Keratinocyte (primary cell): ENCODE results near the gene TMEM132C. TPM values are rescaled to one million over a fixed set of nuclear protein-coding genes. Genes with fewer than 3 reads are reported as not detected.

Experiments used
- DNase-seq: peaks from one replicate; pipeline ENCODE4 v3.0.0-alpha.2; 2011; ENCODE audit warnings: low read depth, missing footprints, low spot score
- FAIRE-seq: peaks from 2 replicates; lab custom pipeline; 2011; peaks lifted over from hg19 to GRCh38; lab: Jason Lieb, UNC
- H2AFZ ChIP-seq: 2 replicates; pipeline ENCODE4 v1.6.0; 2012; ENCODE audit warnings: low read length, control low read depth, inconsistent platforms; ENCODE audit not compliant: control insufficient read depth
- H3K27ac ChIP-seq: 2 replicates; pipeline ENCODE4 v1.5.1; 2011; ENCODE audit warnings: low read length; ENCODE audit not compliant: control insufficient read depth, insufficient read depth
- H3K27me3 ChIP-seq: 3 replicates; pipeline ENCODE4 v1.6.0; 2011; ENCODE audit warnings: low read length; ENCODE audit not compliant: control insufficient read depth, insufficient read depth; ENCODE audit errors: extremely low read depth
- H3K36me3 ChIP-seq, 2 experiments: 2 replicates in 1 of 2; 3 replicates in 1 of 2; pipeline ENCODE4 v1.5.1; 2011; ENCODE audit warnings: low read length in 2 of 2, mild to moderate bottlenecking in 1 of 2; ENCODE audit not compliant: control insufficient read depth in 2 of 2, insufficient read depth in 2 of 2; ENCODE audit errors: extremely low read depth in 1 of 2
- H3K4me1 ChIP-seq: 3 replicates; pipeline ENCODE4 v1.5.1; 2011; ENCODE audit warnings: low read length; ENCODE audit not compliant: control insufficient read depth, insufficient read depth; ENCODE audit errors: extremely low read depth
- H3K4me2 ChIP-seq: 3 replicates; pipeline ENCODE4 v1.6.0; 2011; ENCODE audit warnings: low read depth, low read length; ENCODE audit not compliant: control insufficient read depth, insufficient read depth; ENCODE audit errors: extremely low read depth
- H3K4me3 ChIP-seq, 3 experiments: fragments of 200-600 bp in 1 of 3; sonication (generic) in 1 of 3; 2 replicates in 2 of 3; 3 replicates in 1 of 3; pipeline ENCODE4 v1.5.1; 2011 to 2016; ENCODE audit warnings: low read length in 3 of 3, mild to moderate bottlenecking in 3 of 3, control low read depth in 2 of 3, inconsistent platforms in 1 of 3, low read depth in 1 of 3, mixed read lengths in 1 of 3, mixed run types in 1 of 3, moderate library complexity in 1 of 3; ENCODE audit not compliant: control insufficient read depth in 2 of 3, insufficient read depth in 2 of 3; ENCODE audit errors: extremely low read depth in 1 of 3
- H3K79me2 ChIP-seq: 2 replicates; pipeline ENCODE4 v1.6.0; 2012; ENCODE audit warnings: low read length; ENCODE audit not compliant: control insufficient read depth, insufficient read depth
- H3K9ac ChIP-seq: 3 replicates; pipeline ENCODE4 v1.6.0; 2011; ENCODE audit warnings: low read length; ENCODE audit not compliant: control insufficient read depth, insufficient read depth; ENCODE audit errors: extremely low read depth
- H3K9me1 ChIP-seq: 3 replicates; pipeline ENCODE4 v1.6.0; 2011; ENCODE audit warnings: low read length; ENCODE audit not compliant: control insufficient read depth, insufficient read depth; ENCODE audit errors: extremely low read depth
- H3K9me3 ChIP-seq: 2 replicates; pipeline ENCODE4 v1.5.1; 2012; ENCODE audit warnings: low read depth, low read length; ENCODE audit not compliant: control insufficient read depth
- H4K20me1 ChIP-seq: 3 replicates; pipeline ENCODE4 v1.6.0; 2011; ENCODE audit warnings: low read length; ENCODE audit not compliant: control insufficient read depth, insufficient read depth; ENCODE audit errors: extremely low read depth
- CTCF ChIP-seq, 3 experiments: IDR thresholded peaks in 1 of 3; conservative IDR thresholded peaks in 1 of 3; optimal IDR thresholded peaks in 1 of 3; 2 replicates in 2 of 3; 3 replicates in 1 of 3; pipeline versions ENCODE3 to v1.5.1; 2011; ENCODE audit warnings: low read length in 3 of 3, mild to moderate bottlenecking in 3 of 3, moderate library complexity in 2 of 3, control low read depth in 1 of 3, inconsistent platforms in 1 of 3; ENCODE audit not compliant: insufficient read depth in 2 of 3; ENCODE audit errors: extremely low read depth in 1 of 3
- EZH2 ChIP-seq: IDR thresholded peaks from one replicate; pipeline ENCODE4 v1.6.1; 2012; ENCODE audit warnings: inconsistent platforms, mild to moderate bottlenecking, low read length, moderate library complexity
- dilution Hi-C: fragments of 300-500 bp; cut with MboI; formaldehyde crosslinking; loops from one replicate; pipeline ENCODE4 v1.7.0; 2020; ENCODE audit warnings: low sequenced_read_pairs; ENCODE audit not compliant: extremely low pct_ligation_motif_present
- polyA plus RNA-seq, 5 experiments: library from polyadenylated mRNA; depleted of rRNA in 3 of 5; stranded (reverse) in 3 of 5; stranded (forward) in 1 of 5; unstranded in 1 of 5; fragments of >200 nt; gene quantifications; 1 replicate in 1 of 5; 2 replicates in 3 of 5; 3 replicates in 1 of 5; pipeline versions ENCODE4 v1.2.1 to v1.2.3, GENCODE V29; 2011 to 2012; ENCODE audit warnings: missing spikeins in 2 of 5, low read depth in 1 of 5, low replicate concordance in 1 of 5

The TMEM132C gene
- polyA plus RNA-seq, 1 donor (not counting 4 experiments of a cell fraction or from before 2014, with no cell fraction given) = not detected

- no peaks in the 10 kb centered on the region for H3K4me1 ChIP-seq
- H3K27ac ChIP-seq = no peak overlapping the region
- no peak for DNase-seq
- no peaks in the 10 kb centered on the region for H3K36me3 ChIP-seq
- H2AFZ ChIP-seq = no peak overlapping the region
- TF ChIP-seq EZH2 = no peak
- no peak for TF ChIP-seq CTCF (optimal IDR thresholded peaks at IDR 0.05 in 1 of 3, IDR thresholded peaks at IDR 0.05 in 1 of 3, conservative IDR thresholded peaks at IDR 0.05 in 1 of 3; ENCODE audit: extremely low read depth in 1 of 3, insufficient read depth in 2 of 3, low read length in 3 of 3)
- FAIRE-seq = no peak
- no peak overlapping the region for H3K4me2 ChIP-seq
- H3K27me3 ChIP-seq = no peaks in the 10 kb centered on the region
- H3K9me1 ChIP-seq = no peaks in the 10 kb centered on the region
- no peak overlapping the region for H3K4me3 ChIP-seq
- no peak overlapping the region for H3K9ac ChIP-seq
- dilution Hi-C loops = no loop called here
- no peaks in the 10 kb centered on the region for H4K20me1 ChIP-seq
- no peaks in the 10 kb centered on the region for H3K79me2 ChIP-seq
- H3K9me3 ChIP-seq = peaks cover 7% of the 10 kb centered on the region
Observed at GRCh38 chr12:128444598-128444997, 177.6 kb downstream of the TMEM132C start.

GRCh38 chr12:128445415-128446127 is 178.6 kb downstream of the TMEM132C start:
- H3K4me3 ChIP-seq = no peak overlapping the region
- H3K27ac ChIP-seq = no peak overlapping the region
- H3K4me2 ChIP-seq = no peak overlapping the region
- no peak overlapping the region for H2AFZ ChIP-seq
- no peaks in the 10 kb centered on the region for H3K4me1 ChIP-seq
- no peaks in the 10 kb centered on the region for H3K79me2 ChIP-seq
- peaks cover 7% of the 10 kb centered on the region for H3K9me3 ChIP-seq
- no peaks in the 10 kb centered on the region for H3K36me3 ChIP-seq
- H3K9ac ChIP-seq = no peak overlapping the region
- dilution Hi-C loops = no loop called here
- H4K20me1 ChIP-seq = no peaks in the 10 kb centered on the region
- H3K27me3 ChIP-seq = no peaks in the 10 kb centered on the region
- DNase-seq (no peak), FAIRE-seq (no peak)
- TF ChIP-seq CTCF (optimal IDR thresholded peaks at IDR 0.05 in 1 of 3, IDR thresholded peaks at IDR 0.05 in 1 of 3, conservative IDR thresholded peaks at IDR 0.05 in 1 of 3; ENCODE audit: extremely low read depth in 1 of 3, insufficient read depth in 2 of 3, low read length in 3 of 3) = no peak
- TF ChIP-seq EZH2 = no peak
- no peaks in the 10 kb centered on the region for H3K9me1 ChIP-seq
